GM23338 (cell line): ENCODE data around the gene ARHGAP42. TPM values are rescaled to one million over a fixed set of nuclear protein-coding genes. Genes with fewer than 3 reads are reported as not detected.

Experiments
- ATAC-seq: fragments of 200-7000 bp; cut with Tn5 transposase; 3 replicates; pipeline ENCODE4 v1.9.1; 2020
- DNase-seq: peaks from one replicate; pipeline ENCODE4 v3.0.0-alpha.2; 2015; ENCODE audit warnings: low spot score
- H2AFZ ChIP-seq: fragments of 200-600 bp; sonication (generic); 2 replicates; pipeline ENCODE4 v1.8.0; 2016; ENCODE audit warnings: antibody characterized with exemption, mild to moderate bottlenecking, moderate library complexity
- H3F3A ChIP-seq: fragments of 200-600 bp; sonication (generic); replicated peaks from 2 replicates; pipeline ENCODE4 v1.8.0; 2017; ENCODE audit warnings: antibody characterized with exemption, mixed run types, low read depth
- H3K27ac ChIP-seq: fragments of 200-600 bp; sonication (generic); 2 replicates; pipeline ENCODE4 v1.6.1; 2016; ENCODE audit warnings: low read depth
- H3K27me3 ChIP-seq: fragments of 200-600 bp; sonication (generic); 2 replicates; pipeline ENCODE4 v1.8.0; 2016; ENCODE audit warnings: mild to moderate bottlenecking, mixed run types, moderate library complexity; ENCODE audit not compliant: insufficient read depth
- H3K36me3 ChIP-seq: fragments of 200-600 bp; sonication (generic); 2 replicates; pipeline ENCODE4 v1.8.0; 2016; ENCODE audit warnings: mild to moderate bottlenecking; ENCODE audit not compliant: insufficient read depth
- H3K4me1 ChIP-seq: fragments of 200-600 bp; sonication (generic); 2 replicates; pipeline ENCODE4 v1.8.0; 2016; ENCODE audit warnings: mild to moderate bottlenecking, moderate library complexity; ENCODE audit not compliant: insufficient read depth
- H3K4me2 ChIP-seq: fragments of 200-600 bp; sonication (generic); 2 replicates; pipeline ENCODE4 v1.7.1; 2017; ENCODE audit warnings: mixed run types
- H3K4me3 ChIP-seq: fragments of 200-600 bp; sonication (generic); 2 replicates; pipeline ENCODE4 v1.6.1; 2016; ENCODE audit warnings: mixed run types
- H3K79me2 ChIP-seq: fragments of 200-600 bp; sonication (generic); replicated peaks from 2 replicates; pipeline ENCODE4 v1.8.0; 2017; ENCODE audit warnings: mild to moderate bottlenecking; ENCODE audit not compliant: insufficient read depth
- H3K9me2 ChIP-seq: fragments of 200-600 bp; sonication (generic); 2 replicates; pipeline ENCODE4 v1.8.0; 2017; ENCODE audit not compliant: insufficient read depth
- H4K20me1 ChIP-seq: fragments of 200-600 bp; sonication (generic); replicated peaks from 2 replicates; pipeline ENCODE4 v1.8.0; 2017; ENCODE audit warnings: mild to moderate bottlenecking; ENCODE audit not compliant: insufficient read depth
- H3K27ac Mint-ChIP-seq: 2 replicates; pipeline ENCODE4 v1.8.0; 2020; ENCODE audit warnings: inconsistent platforms, mild to moderate bottlenecking, moderate library complexity, mixed read lengths
- H3K27me3 Mint-ChIP-seq: 3 replicates; pipeline ENCODE4 v1.8.0; 2022; ENCODE audit warnings: low read depth, mild to moderate bottlenecking, moderate library complexity, mixed read lengths, inconsistent platforms; ENCODE audit not compliant: insufficient read depth, poor library complexity
- H3K36me3 Mint-ChIP-seq: 3 replicates; pipeline ENCODE4 v1.8.0; 2021; ENCODE audit warnings: low read depth, mild to moderate bottlenecking, inconsistent platforms, moderate library complexity, mixed read lengths
- H3K4me1 Mint-ChIP-seq: 3 replicates; pipeline ENCODE4 v1.8.0; 2020; ENCODE audit warnings: mild to moderate bottlenecking, inconsistent platforms, mixed read lengths
- H3K4me3 Mint-ChIP-seq: 3 replicates; pipeline ENCODE4 v1.8.0; 2021; ENCODE audit warnings: moderate library complexity, mild to moderate bottlenecking, inconsistent platforms, mixed read lengths
- H3K9me3 Mint-ChIP-seq: 3 replicates; pipeline ENCODE4 v1.8.0; 2020; ENCODE audit warnings: moderate library complexity, mild to moderate bottlenecking, inconsistent platforms, mixed read lengths
- CREB1 ChIP-seq: fragments of 250-450 bp; sonication (Bioruptor Pico); IDR thresholded peaks from 2 replicates; pipeline ENCODE4 v1.5.0; 2020; ENCODE audit warnings: low read depth, mild to moderate bottlenecking, moderate library complexity
- EZH2 ChIP-seq: fragments of 200-600 bp; sonication (generic); IDR thresholded peaks from one replicate; pipeline ENCODE4 v1.8.0; 2017; ENCODE audit warnings: antibody characterized with exemption, mild to moderate bottlenecking, low read depth; ENCODE audit not compliant: unreplicated experiment
- JUNB ChIP-seq: IDR thresholded peaks from one replicate; pipeline ENCODE4 v1.6.1; 2016; ENCODE audit warnings: antibody characterized with exemption; ENCODE audit not compliant: unreplicated experiment
- NANOG ChIP-seq: IDR thresholded peaks from 2 replicates; pipeline ENCODE4 v1.6.1; 2016; ENCODE audit warnings: antibody characterized with exemption, borderline replicate concordance
- POLR2AphosphoS5 ChIP-seq: IDR thresholded peaks from 2 replicates; pipeline ENCODE4 v1.6.1; 2016; ENCODE audit warnings: antibody characterized with exemption, low read depth
- ZNF114 ChIP-seq: fragments of 250-450 bp; sonication (Bioruptor Pico); IDR thresholded peaks from 2 replicates; pipeline ENCODE4 v1.5.0; 2020; ENCODE audit warnings: mild to moderate bottlenecking, moderate library complexity
- polyA plus RNA-seq: library from polyadenylated mRNA; unstranded; fragments of >200 nt; fragmentation: Nextera tagmentation; extraction: Ambion mirVana; gene quantifications from 2 replicates; pipeline ENCODE4 v1.2.1, GENCODE V29; 2016
- total RNA-seq: library from RNA; depleted of rRNA; stranded (reverse); fragments of >200 nt; shearing (Covaris generic); gene quantifications from 2 replicates; pipeline ENCODE4 v1.2.3, GENCODE V29; 2014
- TF ChIP-seq, protein P1 (sequence below), 2 experiments: fragments of 200-600 bp in 1 of 2; sonication (generic) in 1 of 2; conservative IDR thresholded peaks; 2 replicates each; pipeline versions ENCODE4 v1.5.1 to v1.6.1; 2016 to 2017; ENCODE audit warnings: antibody characterized with exemption in 2 of 2, low read depth in 2 of 2, mild to moderate bottlenecking in 2 of 2, moderate library complexity in 1 of 2
- TF ChIP-seq, protein P2 (sequence below): fragments of 250-450 bp; sonication (Bioruptor Pico); IDR thresholded peaks from 2 replicates; pipeline ENCODE4 v1.5.0; 2020; ENCODE audit warnings: mild to moderate bottlenecking, moderate library complexity

ARHGAP42 gene
- total and polyA plus RNA-seq, 2 experiments from 2014 or later: 23.7 to 35.7 TPM

DNA sequence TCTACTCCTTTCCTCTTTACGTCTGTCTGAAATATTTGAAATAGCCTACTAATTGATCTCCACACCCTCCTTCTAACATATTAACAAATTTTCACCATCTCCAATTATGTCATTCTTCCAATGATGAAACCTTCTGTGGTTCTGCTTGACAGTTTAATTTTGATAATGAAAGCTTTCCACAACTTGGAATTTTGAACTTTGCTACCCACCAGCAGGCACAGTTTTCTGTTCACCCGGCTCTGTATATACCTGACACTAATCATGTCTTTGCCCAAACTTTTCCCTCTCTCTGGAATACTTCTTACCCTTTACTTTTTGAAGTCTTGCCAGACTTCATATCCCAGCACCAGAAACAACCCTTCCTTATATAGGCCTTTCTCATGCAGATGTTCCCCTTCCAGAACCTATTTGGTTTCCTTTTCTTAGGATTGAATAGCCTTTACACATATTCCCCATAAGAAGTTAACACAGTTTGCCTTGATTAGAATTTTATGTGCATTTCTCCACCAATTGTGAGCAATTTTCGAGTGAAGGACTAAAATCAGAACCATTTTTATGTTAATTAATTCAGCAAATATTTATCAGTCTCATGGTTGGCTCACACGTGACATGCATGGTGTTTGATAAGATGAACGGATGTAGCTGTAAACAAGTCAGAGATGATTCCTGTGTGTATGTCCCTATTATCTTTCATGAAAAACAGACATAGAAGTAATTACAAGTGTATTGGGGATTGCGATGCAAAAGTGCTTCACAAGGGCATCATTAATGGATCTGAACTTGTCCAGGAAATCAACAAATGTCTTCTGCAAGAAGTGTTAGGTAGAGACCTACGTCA, 173.4 kb downstream of the ARHGAP42 start:
- peaks cover 50% of the 10 kb centered on the region for H3K4me1 Mint-ChIP-seq
- peak; percentile 34 for DNase-seq
- H2AFZ ChIP-seq: no peak overlapping the region
- H3K27ac ChIP-seq: no peak overlapping the region
- peak overlapping the region; percentile 66 for H3K27ac Mint-ChIP-seq
- H3K27me3 Mint-ChIP-seq: peaks cover 3% of the 10 kb centered on the region
- no peaks in the 10 kb centered on the region for H3K27me3 ChIP-seq
- H3K9me2 ChIP-seq: no peaks in the 10 kb centered on the region
- peak; percentile 44 for ATAC-seq
- H3K4me1 ChIP-seq: peaks cover 42% of the 10 kb centered on the region
- peak overlapping the region; percentile 7 for H3K4me3 Mint-ChIP-seq
- H3K36me3 Mint-ChIP-seq: no peaks in the 10 kb centered on the region
- peaks cover 4% of the 10 kb centered on the region; the same call in 1 of the 2 replicates for H3K79me2 ChIP-seq
- no peaks in the 10 kb centered on the region for H3K9me3 Mint-ChIP-seq
- TF ChIP-seq NANOG: peak; percentile 30; the same call in 1 of the 2 replicates
- TF ChIP-seq, protein P1, sequence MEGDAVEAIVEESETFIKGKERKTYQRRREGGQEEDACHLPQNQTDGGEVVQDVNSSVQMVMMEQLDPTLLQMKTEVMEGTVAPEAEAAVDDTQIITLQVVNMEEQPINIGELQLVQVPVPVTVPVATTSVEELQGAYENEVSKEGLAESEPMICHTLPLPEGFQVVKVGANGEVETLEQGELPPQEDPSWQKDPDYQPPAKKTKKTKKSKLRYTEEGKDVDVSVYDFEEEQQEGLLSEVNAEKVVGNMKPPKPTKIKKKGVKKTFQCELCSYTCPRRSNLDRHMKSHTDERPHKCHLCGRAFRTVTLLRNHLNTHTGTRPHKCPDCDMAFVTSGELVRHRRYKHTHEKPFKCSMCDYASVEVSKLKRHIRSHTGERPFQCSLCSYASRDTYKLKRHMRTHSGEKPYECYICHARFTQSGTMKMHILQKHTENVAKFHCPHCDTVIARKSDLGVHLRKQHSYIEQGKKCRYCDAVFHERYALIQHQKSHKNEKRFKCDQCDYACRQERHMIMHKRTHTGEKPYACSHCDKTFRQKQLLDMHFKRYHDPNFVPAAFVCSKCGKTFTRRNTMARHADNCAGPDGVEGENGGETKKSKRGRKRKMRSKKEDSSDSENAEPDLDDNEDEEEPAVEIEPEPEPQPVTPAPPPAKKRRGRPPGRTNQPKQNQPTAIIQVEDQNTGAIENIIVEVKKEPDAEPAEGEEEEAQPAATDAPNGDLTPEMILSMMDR (conservative IDR thresholded peaks at IDR 0.05; ENCODE audit: low read depth in 2 of 2): no peak
- no peaks in the 10 kb centered on the region for H4K20me1 ChIP-seq
- H3K36me3 ChIP-seq: no peaks in the 10 kb centered on the region
- H3K4me3 ChIP-seq: peak overlapping the region; percentile 22; the same call in 1 of the 2 replicates
- H3F3A ChIP-seq: no peaks in the 10 kb centered on the region
- H3K4me2 ChIP-seq: peak overlapping the region; percentile 60

DNA sequence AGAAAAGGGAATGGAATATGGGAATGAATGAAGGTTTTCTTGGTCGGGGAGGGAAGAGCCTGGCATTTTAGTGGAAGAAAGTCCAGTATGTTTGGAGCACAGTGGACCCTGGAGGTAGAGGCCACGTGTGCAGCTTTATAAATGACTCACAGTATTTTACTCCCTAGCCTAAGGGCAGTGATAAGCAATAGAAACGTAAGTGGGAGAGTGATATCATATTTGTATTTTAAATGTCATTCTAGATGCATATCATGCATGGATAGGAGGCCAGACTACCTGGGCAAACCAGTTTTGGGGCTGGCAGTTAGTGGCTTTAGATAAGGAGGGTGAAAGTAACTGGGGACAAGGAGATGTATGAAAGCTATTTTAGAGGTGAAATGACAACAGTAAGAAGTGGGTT, 174.1 kb downstream of the ARHGAP42 start:
- H3F3A ChIP-seq: no peaks in the 10 kb centered on the region
- no peaks in the 10 kb centered on the region for H4K20me1 ChIP-seq
- Mint-ChIP-seq H3K4me3 (no peak overlapping the region), H3K9me3 (no peaks in the 10 kb centered on the region), H3K36me3 (no peaks in the 10 kb centered on the region), H3K27me3 (peaks cover 3% of the 10 kb centered on the region), H3K27ac (peak overlapping the region; percentile 66), H3K4me1 (peaks cover 50% of the 10 kb centered on the region)
- peaks cover 35% of the 10 kb centered on the region for H3K4me1 ChIP-seq
- ATAC-seq (no peak), DNase-seq (no peak)
- no peak overlapping the region for H3K4me3 ChIP-seq
- 0 out of 2 replicates have a peak, but pooled peaks cover 1% of the 10 kb centered on the region for H3K9me2 ChIP-seq
- no peak overlapping the region for H3K4me2 ChIP-seq
- no peaks in the 10 kb centered on the region for H3K27me3 ChIP-seq
- H3K27ac ChIP-seq: no peak overlapping the region
- peaks cover 4% of the 10 kb centered on the region; the same call in 1 of the 2 replicates for H3K79me2 ChIP-seq
- H2AFZ ChIP-seq: no peak overlapping the region
- no peaks in the 10 kb centered on the region for H3K36me3 ChIP-seq
- TF ChIP-seq EZH2 (no peak), ZNF114 (CRISPR knock-in tag) (no peak), POLR2AphosphoS5 (no peak), JUNB (no peak), CREB1 (no peak)
- TF ChIP-seq, protein P1 (conservative IDR thresholded peaks at IDR 0.05; ENCODE audit: low read depth in 2 of 2): no peak
- TF ChIP-seq, protein P2, sequence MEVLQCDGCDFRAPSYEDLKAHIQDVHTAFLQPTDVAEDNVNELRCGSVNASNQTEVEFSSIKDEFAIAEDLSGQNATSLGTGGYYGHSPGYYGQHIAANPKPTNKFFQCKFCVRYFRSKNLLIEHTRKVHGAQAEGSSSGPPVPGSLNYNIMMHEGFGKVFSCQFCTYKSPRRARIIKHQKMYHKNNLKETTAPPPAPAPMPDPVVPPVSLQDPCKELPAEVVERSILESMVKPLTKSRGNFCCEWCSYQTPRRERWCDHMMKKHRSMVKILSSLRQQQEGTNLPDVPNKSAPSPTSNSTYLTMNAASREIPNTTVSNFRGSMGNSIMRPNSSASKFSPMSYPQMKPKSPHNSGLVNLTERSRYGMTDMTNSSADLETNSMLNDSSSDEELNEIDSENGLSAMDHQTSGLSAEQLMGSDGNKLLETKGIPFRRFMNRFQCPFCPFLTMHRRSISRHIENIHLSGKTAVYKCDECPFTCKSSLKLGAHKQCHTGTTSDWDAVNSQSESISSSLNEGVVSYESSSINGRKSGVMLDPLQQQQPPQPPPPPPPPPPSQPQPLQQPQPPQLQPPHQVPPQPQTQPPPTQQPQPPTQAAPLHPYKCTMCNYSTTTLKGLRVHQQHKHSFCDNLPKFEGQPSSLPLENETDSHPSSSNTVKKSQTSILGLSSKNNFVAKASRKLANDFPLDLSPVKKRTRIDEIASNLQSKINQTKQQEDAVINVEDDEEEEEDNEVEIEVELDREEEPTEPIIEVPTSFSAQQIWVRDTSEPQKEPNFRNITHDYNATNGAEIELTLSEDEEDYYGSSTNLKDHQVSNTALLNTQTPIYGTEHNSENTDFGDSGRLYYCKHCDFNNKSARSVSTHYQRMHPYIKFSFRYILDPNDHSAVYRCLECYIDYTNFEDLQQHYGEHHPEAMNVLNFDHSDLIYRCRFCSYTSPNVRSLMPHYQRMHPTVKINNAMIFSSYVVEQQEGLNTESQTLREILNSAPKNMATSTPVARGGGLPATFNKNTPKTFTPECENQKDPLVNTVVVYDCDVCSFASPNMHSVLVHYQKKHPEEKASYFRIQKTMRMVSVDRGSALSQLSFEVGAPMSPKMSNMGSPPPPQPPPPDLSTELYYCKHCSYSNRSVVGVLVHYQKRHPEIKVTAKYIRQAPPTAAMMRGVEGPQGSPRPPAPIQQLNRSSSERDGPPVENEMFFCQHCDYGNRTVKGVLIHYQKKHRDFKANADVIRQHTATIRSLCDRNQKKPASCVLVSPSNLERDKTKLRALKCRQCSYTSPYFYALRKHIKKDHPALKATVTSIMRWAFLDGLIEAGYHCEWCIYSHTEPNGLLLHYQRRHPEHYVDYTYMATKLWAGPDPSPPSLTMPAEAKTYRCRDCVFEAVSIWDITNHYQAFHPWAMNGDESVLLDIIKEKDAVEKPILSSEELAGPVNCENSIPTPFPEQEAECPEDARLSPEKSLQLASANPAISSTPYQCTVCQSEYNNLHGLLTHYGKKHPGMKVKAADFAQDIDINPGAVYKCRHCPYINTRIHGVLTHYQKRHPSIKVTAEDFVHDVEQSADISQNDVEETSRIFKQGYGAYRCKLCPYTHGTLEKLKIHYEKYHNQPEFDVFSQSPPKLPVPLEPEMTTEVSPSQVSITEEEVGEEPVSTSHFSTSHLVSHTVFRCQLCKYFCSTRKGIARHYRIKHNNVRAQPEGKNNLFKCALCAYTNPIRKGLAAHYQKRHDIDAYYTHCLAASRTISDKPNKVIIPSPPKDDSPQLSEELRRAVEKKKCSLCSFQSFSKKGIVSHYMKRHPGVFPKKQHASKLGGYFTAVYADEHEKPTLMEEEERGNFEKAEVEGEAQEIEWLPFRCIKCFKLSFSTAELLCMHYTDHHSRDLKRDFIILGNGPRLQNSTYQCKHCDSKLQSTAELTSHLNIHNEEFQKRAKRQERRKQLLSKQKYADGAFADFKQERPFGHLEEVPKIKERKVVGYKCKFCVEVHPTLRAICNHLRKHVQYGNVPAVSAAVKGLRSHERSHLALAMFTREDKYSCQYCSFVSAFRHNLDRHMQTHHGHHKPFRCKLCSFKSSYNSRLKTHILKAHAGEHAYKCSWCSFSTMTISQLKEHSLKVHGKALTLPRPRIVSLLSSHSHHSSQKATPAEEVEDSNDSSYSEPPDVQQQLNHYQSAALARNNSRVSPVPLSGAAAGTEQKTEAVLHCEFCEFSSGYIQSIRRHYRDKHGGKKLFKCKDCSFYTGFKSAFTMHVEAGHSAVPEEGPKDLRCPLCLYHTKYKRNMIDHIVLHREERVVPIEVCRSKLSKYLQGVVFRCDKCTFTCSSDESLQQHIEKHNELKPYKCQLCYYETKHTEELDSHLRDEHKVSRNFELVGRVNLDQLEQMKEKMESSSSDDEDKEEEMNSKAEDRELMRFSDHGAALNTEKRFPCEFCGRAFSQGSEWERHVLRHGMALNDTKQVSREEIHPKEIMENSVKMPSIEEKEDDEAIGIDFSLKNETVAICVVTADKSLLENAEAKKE: no peak
